Smooth muscle cell of the brain vasculature (primary cell): Measurements from ENCODE around the gene DVL2.

Experiments used
- DNase-seq: peaks from one replicate; pipeline ENCODE4 v3.0.0-alpha.2; 2012; ENCODE audit warnings: low read depth, low spot score

The DVL2 gene

DNA sequence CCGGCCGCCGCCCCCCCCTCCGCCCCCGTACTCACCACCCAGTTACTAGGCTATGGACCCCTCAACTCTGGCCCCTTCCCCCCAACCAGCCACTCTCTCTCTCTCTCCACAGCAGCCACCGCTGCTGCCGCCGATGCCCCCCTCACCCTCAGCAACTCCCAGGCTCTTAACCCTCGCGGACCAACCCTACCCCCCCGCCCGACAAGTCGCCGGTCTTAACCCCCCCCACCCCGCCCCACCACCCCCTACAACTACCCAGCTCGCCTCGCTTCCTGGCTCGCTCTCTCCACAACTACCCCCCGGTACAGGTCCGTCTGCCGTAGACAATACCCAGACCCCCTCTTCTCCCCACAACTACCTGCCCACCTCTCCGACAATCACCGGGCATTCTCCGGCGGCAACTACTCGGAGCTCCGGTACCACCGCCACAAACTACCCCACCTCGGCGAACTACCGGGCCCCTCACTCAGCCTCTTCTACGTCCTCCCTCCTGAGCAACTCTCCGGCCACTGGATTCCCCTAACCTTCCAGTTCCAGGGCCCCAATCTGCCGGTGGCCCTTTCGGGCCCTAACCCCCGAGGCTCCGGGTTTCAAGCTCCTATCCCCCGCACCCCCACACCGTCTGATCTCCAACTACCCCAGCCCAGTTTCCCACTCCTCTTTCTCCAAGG is 4.2 kb upstream of the DVL2 start:
- DNase-seq = no peak

DNA sequence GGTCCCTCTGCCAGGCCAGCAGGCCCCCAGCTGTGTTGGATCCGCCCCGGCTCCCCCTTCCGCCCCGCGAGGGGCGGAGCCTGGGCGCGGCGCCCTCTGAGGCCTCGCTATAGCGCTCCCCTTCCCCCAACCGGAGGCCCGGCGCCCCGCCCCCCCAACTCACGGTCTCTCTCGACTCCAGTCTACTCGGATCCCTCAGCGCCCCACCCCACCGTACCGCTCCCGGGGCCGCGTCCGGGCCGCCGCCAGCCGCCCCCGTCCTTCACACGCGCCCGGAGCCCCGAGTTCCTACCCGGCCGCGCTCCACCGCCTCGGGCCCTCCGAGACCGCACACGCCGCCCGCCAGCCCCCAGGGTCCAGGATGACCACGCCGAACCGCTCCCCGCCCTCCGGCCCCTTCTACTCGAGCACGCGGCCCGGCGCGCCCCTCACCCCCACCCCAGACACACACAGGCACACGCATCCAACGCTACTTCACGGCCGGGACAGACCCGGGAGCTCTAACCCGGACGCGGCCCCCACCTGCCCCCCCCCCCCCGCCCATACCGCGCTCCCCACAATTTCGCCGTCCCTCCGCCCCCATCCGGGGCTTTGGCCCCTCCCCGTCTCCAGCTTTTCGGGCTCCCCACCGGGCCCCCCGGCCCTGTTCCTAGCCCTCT is 3.6 kb upstream of the DVL2 start:
- no peak for DNase-seq

DNA sequence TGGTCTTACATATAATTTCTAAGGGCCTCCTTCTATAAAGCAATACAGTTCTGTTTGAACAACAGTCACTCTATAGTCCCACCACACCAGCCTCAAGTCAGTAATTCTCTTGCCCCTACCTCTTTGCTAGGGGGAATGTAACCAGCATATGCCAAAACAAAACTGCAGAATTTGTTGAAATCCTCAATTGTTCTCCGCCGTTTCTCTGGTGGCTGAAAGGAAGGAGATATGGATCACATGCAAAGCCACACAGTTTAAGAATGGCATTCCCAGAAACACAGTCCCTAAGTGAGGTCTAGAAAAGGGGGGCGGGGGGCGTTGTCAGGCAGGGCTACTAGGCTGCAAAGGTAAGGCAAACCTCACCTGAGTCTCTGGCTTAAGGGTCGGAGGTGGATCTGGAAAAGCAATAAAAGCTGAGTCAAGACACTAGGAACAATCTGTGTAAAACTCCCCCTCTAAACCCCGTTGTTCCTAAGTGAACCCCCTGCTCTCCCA is 3.0 kb upstream of the DVL2 start:
- no peak for DNase-seq

DNA sequence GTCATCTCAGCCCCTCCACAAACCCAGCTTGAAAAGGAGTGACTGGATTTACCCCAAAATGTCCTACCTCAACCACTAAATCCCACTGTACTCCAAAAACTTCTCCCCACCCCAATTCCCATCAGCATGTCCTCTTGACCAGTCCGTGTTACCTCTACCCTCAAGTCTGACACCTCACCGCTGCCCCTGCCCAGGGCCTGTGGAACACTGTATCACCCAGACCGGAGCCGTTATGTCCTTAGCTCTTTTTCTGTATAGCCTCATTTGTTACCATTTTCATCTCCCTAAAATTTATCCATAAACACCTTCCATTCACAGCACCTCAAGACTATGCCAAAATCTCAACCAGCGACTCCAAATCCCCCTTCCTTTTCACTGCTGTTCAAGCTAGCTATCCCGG is 2.5 kb upstream of the DVL2 start:
- DNase-seq = no peak

DNA sequence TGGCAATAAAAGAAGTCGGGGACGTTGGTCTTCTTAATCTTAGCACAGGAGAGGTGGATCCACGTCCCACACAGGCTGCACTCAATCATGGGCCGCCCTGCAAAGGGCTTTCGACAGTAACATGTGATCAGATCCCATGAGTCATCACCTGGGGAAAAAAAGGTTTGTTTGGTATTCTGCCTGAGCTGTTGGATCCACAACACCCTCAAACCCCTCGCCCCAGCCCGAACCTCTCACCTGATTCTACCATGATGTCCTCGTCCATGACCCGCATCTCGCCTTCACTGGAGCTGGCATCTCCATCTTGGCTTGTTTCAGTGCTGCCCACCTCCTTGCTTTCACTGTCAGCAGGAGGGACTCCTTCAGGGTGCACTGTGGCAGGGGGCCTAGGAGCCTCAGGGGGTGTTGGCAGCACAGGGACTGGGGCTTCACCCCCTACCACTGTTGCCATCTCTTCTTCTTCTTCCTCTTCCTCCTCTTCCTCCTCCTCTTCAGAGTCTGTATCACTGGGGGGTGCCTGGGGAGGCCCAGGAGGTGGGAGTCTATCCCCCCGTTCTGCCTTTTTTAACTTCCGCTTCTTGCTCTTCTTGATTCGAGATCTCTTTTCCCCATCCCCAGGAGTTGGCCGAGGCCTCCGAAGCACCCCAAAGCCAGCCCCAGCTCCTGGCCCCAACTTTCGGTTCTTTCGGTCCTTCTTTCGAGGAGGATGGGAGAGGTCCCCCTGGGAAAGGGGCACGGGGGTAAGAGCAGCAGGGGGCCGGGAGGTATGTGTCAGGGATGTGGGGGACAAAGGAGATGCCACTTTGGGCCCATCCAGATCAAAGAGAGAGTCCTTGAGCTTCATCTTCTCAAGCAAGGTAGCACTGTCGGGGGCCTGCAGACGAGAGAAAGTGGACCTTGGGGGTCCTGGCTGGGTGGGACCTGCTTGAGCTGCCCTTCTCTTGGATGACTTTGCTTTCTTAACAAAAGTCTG is 1.7 kb upstream of the DVL2 start:
- no peak for DNase-seq

DNA sequence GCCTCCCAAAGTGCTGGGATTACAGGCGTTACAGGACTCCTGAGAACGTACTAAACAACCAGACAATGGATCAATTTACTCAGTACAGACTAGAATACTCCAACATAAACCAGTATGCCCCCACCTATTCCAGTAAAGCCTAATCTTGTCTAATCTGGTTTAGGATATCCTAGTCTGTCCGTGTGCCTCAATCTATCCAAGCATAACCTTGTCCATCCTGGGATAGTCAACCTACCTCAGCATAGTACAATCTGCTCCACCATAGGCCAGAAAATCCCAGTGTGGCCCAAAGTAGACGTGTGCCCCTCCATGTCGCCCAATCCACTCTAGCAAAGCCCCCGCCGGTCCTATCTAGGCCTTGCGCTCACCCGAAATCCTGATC is 625 bp downstream of the DVL2 start:
- no peak for DNase-seq

DNA sequence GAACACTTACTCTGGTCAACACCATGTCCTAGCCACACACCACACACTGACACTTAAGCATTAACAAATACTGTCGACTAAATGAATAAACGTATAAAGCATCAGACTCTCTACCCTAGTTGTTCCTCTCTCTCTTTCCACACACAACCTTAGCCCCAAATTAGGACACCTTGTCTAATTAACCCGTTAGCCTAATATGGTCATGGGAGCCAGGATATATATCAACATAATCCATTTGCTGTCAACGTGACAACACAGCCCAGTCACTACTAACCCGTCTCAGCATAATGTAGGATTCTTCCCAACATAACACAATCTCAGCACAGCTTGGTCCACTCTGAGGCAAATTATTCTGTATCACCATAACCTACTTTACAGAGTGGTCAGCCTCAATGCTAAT is 2.2 kb downstream of the DVL2 start:
- DNase-seq = no peak

DNA sequence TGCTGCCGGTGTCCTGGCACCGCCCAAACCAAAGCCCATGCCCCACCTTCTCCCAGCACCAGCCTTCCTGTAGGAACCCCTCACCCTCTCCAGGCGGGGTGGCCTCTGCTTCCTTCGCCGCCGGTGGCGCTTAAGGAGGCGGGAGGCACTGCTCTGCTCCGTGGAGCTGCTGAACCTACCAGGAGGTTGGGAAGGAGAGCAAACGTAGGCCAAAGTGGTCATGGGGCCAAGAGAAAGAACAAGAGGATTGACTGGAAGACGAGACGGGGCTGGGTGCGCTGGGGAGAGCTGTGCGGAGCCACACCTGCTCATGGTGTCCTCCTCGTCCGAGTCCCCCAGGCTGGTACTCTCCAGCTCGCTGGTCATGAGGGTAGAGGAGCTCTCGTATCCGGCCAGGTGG is 4.8 kb downstream of the DVL2 start:
- DNase-seq = no peak

DNA sequence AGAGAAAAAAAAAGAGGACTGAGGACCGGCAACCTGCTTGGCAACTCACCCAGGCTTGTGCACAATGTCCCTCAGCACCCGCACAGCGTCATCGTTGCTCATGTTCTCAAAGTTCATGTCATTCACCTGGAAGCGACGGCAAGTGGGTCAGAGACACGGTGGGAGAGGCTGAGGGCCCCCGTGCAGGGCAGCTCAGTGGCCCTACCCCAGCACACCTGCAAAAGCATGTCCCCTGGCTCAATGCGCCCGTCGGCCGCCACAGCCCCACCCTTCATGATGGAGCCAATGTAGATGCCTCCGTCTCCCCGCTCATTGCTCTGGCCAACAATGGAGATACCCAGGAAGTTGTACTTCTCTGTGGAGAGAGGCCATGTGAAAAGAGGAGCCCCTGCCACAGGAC is 5.4 kb downstream of the DVL2 start:
- DNase-seq = no peak

DNA sequence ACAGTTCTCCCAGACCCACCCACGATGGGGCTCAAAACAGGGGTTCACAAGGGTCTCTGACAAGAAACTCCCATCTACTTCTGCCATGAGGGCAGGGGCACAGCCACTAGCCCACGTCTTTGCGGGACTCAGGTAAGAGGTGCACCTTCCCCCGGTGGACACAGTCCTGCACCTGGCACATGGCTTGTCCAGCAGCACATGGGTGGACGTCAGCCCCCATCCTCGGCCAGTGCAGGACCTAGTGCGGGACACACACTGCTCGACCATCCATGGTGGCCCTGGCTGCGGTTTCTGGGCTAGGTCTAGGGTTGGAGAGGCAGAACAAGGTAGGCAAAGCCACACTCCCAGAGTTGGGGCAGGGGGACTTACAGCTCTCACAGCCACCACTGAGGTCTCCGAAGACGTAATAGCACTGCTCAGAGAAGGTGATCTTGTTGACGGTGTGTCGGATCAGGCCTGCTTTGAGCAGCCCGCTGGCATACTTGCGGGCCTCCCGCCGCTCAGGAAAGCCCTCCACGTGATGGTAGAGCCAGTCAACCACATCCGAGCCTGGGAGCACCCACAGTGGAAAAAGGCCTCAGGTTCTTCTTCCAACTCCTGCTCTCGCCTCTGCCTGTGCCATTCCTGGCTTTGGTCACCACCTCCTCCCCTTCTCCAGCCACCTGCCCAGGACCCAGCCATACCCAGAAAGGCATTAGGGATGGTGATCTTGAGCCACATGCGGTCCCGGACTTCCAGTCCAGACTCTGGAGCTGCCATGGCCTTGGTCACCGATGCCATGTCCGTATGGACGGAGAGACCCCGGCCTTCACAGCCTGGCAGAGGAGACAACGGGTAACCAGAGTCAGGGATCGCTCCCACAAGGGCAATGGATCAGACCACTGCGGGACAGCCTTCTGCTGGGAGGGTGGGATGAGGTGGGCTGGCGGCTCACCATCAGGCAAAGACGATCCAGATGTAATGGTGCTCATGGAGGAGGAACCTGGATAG is 7.3 kb downstream of the DVL2 start:
- DNase-seq = no peak

DNA sequence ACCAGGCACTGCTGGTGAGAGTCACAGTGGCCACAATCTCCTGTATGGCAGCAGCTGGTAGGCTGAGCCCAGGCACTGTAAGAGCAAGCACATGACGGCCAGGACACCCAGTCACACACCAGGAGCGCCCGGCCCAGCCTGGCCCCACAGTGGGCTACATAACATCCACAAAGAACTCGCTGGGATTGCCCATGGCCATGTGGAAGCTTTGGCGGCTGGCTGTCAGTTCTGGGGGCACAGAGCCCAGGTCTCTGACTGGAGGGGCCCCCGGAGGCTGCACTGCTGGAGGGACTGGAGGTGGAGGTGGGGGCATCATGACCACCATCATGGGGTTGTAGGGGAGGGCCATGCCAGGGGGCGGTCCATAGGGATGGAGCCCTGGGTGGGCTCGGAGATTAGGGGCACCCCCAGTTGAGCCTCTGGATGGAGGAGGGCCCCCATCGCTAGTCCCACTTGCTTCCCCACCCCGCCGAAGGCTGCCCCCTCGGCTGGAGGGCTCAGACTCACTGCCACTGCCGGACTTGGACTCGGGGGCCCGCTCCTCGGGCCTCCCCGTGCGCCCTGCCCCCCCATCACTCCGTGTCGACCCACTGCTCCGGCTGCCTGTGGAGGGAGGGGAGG is 8.5 kb downstream of the DVL2 start:
- DNase-seq = no peak

DNA sequence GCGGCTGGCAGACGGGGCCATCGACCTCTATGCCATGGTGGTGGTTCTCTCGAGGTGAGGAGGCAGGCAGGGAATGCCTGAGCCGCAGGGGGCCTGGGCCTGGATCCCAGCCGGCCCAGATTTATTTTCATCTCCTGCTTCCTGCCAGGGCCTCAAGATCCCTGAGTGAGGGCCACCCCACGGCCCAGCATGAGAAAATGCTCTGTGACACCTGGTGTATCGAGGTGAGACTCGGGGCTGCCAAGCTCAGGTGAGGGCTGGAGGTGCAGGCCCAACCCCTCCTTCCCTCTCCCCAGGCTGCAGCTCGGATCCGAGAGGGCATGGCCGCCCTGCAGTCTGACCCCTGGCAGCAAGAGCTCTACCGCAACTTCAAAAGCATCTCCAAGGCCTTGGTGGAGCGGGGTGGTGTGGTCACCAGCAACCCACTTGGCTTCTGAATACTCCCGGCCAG is 9.6 kb downstream of the DVL2 start:
- DNase-seq = no peak

DNA sequence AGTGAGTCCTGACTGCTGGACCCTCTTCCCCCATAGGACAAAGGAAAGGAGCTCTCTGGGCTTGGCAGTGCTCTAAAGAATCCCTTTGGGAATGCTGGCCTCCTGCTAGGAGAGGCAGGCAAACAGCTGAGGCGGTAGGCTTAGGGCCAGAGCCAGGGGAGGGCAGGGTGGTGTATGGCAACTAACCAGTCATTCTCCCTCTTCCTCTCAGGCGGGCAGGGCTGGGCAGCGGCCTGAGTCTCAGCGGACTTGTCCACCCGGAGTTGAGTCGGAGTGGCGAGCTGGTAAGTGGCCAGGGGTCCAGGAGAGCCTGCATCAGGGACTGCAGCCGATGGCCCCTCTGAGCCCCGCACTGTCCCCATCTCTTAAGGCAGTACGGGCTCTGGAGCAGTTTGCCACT is 10.2 kb downstream of the DVL2 start:
- DNase-seq = no peak

DNA sequence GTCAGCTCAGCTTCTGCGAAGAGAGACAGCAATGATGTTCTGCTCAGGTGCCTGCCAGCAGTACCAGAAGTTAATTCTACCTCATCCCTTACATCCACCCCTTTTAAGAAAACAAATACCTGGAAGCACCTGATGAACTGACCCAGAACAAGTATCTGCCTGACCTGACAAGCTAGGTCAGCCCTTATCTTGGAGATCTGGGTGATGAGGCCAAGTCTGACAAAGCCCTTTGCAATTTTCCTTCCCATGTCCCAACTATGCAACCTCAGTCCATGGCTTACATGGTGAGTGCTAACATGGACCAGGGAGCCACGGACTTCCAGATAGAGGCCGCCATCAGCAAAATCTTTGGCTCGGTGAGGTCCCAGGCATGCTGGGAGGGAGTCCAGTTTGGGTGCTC is 10.9 kb downstream of the DVL2 start:
- DNase-seq = no peak

DNA sequence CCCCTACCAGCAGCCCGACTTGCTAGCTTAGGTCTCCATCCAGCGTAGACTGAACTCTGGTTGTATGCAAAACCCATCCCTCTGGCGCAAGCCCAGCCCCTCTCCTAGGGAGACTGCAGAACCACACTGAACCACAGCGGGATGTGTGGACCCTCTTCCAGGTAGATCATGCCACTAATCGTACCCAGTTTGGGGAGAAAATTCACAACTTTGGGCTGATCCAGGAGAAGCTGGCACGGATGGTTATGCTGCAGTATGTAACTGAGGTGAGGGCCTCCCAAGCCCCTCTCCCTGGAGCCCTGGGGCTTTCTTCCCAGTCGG is 11.4 kb downstream of the DVL2 start:
- DNase-seq = no peak

DNA sequence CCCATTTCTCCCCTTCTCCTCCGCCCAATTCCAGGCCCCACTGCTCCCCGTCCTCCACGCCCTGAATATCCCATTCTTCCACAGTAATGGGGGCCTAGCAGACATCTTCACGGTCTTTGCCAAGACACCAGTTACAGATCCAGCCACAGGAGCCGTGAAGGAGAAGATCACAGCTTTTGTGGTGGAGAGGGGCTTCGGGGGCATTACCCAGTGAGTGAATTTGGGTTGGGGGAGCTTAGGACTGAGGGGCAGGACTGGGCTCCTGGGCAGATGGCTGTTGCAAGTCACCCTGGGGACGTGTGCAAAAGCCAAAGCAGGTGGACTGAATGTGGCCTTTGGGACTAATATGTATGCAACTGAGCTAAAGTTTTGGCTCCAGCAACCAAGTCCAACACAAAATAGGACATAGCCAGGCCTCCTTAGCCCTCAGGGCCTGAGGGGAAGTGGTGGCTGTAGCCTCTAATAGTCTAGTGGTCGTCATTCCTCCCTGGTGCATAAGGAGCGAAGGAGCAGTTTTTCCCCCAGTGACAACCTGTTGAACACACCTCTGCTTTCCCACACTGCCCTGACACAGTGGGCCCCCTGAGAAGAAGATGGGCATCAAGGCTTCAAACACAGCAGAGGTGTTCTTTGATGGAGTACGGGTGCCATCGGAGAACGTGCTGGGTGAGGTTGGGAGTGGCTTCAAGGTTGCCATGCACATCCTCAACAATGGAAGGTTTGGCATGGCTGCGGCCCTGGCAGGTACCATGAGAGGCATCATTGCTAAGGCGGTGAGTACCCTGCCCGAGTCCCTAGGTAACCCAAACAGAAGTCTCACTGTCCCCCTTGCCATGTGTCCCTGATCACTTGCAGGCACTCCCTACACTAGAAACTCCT is 12.0 kb downstream of the DVL2 start:
- no peak for DNase-seq

DNA sequence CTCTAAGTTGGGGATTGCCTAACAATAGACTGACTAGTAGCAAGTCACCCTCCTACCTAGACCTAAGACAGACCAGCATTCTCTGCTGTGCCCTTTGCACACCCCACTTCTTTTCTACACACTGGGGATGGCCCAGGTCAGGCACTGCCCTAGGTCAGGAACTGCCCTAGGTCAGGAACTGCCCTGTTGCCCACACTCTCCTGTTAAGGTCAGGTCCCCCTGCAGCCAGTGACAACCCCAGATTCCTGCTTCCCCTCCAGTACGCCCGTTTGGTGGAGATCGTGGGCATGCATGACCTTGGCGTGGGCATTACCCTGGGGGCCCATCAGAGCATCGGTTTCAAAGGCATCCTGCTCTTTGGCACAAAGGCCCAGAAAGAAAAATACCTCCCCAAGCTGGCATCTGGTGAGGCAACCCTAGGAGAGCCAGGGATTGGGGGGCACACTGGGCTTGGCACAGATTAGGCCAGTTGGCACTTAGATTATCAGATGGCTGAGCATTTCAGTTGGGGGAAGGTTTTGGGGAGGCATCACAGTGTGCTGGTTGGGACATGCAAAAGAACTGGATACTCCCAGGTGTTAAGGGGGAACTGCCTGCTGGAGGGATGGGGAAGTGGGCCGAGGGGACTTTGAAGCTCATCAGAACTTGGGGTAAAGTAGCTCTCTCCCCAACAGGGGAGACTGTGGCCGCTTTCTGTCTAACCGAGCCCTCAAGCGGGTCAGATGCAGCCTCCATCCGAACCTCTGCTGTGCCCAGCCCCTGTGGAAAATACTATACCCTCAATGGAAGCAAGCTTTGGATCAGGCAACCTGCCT is 12.8 kb downstream of the DVL2 start:
- no peak for DNase-seq

DNA sequence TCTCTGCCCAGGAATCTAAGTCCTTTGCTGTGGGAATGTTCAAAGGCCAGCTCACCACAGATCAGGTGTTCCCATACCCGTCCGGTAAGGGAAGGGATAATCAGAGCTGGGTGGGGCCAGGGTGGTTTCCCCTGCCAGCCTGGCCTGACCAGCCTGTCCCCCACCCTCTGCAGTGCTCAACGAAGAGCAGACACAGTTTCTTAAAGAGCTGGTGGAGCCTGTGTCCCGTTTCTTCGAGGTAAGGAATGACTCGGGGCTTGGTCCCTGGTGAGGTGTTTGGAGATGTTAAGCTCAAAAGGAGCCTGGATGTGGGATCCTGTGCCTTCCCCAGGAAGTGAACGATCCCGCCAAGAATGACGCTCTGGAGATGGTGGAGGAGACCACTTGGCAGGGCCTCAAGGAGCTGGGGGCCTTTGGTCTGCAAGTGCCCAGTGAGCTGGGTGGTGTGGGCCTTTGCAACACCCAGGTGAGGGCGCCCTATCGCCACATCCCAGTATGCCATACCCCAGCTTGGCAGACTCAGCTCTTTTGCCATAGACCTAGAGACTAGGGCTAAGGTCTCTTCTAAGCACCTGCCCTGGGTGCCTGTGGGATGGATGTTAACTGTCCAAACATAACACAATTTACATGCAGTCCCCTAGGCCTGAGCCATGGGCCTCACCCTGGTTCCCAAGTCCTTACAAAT is 13.6 kb downstream of the DVL2 start:
- DNase-seq = no peak
